GM21723 (cell line): ENCODE data around the gene MAPK8IP1.

Source experiments
- ATAC-seq: cut with Tn5 transposase; IDR thresholded peaks from one replicate; pipeline ENCODE4 v1.9.1; 2021; ENCODE audit warnings: mild to moderate bottlenecking, moderate library complexity; ENCODE audit not compliant: unreplicated experiment

MAPK8IP1 gene

GRCh38 chr11:45936511-45937054 lies 51.1 kb downstream of the MAPK8IP1 start:
- no peak for ATAC-seq

DNA sequence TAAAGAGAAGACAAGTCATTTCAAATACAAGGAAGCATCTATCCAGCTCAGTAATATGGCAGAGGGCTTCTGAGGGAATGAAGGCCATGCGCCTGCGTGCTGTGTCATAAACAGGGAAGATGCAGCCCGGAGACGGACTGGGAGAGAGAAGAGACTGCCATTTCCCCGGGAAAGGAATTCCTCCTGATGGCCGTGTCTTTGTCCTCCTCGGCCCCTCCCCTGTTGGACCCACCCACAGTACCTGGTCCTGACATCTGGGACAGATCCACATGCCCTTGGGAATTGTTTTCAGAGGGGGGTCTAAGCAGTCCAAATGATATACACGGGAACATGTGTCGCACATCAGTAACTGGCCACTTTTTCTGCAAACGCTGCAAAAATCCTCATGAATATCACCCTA lies 52.5 kb downstream of the MAPK8IP1 start:
- ATAC-seq, result no peak

- no peak for ATAC-seq
Observed at GRCh38 chr11:45939836-45940235, 54.4 kb downstream of the MAPK8IP1 start.

- ATAC-seq, result no peak
Observed at GRCh38 chr11:45941285-45941684, 55.8 kb downstream of the MAPK8IP1 start.

GRCh38 chr11:45942381-45942780 lies 56.9 kb downstream of the MAPK8IP1 start:
- no peak for ATAC-seq

DNA sequence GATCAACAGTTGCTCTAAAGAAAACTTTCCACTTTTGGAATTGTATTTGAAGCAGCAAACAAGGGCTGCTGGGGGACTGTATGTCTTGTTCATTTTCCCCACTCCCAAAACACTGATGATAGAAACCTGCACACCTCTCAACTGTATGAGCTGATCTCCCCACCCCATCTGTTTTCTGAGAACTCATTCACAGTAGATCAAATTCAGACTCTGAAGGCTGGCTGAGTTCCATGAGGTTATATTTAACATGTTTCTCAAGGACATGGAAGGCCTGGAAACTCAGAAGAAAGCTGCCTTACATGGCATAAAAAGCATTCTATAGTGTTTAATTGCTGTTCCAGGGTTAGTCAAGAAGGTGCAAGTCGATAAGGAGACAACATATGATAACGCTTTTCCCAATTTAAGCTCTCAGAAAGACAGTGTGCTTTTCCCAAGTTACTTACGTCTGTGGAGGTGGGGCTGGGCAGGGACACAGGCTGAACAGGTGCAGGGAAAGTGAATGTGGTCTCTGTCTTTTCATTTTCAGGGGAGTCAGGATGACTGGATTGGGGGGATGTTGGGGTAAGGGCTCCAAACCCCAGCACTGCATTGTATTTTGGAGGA lies 60.0 kb downstream of the MAPK8IP1 start:
- ATAC-seq, result no peak

DNA sequence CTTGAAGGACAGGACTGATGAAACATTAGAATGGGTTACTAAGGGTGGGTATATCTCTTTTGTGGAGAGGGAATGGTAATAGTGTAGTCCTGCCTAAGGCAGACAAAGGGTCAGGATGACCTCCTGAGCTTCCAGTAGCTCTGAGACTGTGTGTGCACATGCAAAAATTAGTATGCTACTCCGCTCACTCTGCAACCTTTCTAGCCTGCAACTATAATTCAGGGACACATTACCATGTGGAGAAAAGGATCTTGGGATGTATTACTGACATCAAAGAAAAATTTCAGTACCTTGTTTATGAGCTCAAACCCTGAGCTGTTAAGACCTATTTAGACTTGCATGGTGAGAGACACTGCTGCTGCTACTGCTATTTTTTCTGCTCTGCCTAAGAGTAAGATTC lies 62.4 kb downstream of the MAPK8IP1 start:
- ATAC-seq, result no peak

- no peak for ATAC-seq
Observed at GRCh38 chr11:45948356-45948755, 62.9 kb downstream of the MAPK8IP1 start.

DNA sequence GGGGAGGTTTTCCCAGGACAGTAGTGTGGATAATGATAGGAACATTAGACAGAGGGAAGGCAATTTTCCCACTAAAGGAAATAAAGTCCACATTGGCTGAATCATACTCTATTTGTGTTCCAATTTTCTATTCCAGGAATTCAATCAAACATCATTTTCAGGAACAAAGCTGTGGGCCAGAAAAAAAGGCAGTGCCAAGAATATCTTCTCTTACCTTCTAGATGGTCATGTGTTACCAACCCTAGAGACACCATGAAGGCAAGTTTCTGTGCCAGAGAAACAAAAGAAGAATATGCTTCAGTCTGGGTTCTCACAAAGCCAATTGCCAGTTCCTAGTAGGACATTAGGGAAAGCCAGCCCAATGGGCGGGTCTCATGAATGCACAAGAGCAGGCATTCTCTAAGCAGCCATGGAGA lies 64.5 kb downstream of the MAPK8IP1 start:
- no peak for ATAC-seq
